ENCODE results near the gene C20orf202.

DNA sequence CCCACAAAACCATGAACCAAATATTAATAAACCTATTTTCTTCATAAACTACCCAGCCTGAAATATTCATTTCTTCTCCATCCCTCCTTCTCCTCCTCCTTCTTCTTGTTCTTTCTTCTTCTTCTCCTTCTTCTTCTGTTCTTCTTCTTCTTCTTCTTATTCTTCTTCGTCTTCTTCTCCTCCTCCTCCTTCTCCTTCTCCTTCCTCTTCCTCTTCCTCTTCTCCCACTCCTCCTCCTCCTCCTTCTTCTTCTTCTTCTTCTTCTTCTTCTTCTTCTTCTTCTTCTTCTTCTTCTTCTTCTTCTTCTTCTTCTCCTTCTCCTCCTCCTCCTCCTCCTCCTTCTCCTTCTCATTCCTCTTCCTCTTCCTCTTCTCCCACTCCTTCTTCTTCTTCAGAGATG lies 13.4 kb upstream of the C20orf202 start:
- TF ChIP-seq, protein P1, sequence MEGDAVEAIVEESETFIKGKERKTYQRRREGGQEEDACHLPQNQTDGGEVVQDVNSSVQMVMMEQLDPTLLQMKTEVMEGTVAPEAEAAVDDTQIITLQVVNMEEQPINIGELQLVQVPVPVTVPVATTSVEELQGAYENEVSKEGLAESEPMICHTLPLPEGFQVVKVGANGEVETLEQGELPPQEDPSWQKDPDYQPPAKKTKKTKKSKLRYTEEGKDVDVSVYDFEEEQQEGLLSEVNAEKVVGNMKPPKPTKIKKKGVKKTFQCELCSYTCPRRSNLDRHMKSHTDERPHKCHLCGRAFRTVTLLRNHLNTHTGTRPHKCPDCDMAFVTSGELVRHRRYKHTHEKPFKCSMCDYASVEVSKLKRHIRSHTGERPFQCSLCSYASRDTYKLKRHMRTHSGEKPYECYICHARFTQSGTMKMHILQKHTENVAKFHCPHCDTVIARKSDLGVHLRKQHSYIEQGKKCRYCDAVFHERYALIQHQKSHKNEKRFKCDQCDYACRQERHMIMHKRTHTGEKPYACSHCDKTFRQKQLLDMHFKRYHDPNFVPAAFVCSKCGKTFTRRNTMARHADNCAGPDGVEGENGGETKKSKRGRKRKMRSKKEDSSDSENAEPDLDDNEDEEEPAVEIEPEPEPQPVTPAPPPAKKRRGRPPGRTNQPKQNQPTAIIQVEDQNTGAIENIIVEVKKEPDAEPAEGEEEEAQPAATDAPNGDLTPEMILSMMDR (conservative IDR thresholded peaks at IDR 0.05), result no peak
- no peak for TF ChIP-seq ZFX (IDR thresholded peaks at IDR 0.05)
